ENCODE measurements around the gene BHLHE40. TPM values are rescaled to one million over a fixed set of nuclear protein-coding genes. Genes with fewer than 3 reads are reported as not detected.
A peak's percentile ranks its signal among the peaks of the same experiment; 100 is the strongest.

BHLHE40 gene
- 37.0 TPM for polyA plus RNA-seq (2012; ENCODE audit: insufficient read length, low read depth)

DNA sequence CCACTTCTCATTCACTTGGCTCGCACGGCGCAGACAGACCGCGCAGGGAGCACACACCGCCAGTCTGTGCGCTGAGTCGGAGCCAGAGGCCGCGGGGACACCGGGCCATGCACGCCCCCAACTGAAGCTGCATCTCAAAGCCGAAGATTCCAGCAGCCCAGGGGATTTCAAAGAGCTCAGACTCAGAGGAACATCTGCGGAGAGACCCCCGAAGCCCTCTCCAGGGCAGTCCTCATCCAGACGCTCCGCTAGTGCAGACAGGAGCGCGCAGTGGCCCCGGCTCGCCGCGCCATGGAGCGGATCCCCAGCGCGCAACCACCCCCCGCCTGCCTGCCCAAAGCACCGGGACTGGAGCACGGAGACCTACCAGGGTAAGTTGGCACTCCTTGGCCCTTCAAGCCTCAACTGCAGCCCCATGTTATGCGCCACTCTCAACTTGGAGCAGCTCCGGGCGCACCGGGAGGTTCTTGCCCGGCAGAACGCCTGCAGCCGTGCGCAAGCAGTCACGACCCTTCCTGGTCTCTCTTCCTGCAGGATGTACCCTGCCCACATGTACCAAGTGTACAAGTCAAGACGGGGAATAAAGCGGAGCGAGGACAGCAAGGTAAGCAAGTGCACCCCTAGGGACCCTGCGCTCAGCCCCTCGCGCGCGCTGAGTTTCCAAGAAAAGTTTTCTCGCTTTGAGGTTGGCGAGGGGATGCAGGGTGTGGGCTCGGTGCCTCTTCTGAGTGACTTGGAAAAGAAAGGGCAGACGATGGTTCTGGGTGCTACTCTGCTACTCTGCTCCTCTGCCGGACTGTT, at the start of gene BHLHE40:
BHLHE40 (plus strand) TSS at position 10 of the 801 bp plus-strand sequence; CDS start at position 292, 282 bp downstream.
- TF ChIP-seq, protein P1, sequence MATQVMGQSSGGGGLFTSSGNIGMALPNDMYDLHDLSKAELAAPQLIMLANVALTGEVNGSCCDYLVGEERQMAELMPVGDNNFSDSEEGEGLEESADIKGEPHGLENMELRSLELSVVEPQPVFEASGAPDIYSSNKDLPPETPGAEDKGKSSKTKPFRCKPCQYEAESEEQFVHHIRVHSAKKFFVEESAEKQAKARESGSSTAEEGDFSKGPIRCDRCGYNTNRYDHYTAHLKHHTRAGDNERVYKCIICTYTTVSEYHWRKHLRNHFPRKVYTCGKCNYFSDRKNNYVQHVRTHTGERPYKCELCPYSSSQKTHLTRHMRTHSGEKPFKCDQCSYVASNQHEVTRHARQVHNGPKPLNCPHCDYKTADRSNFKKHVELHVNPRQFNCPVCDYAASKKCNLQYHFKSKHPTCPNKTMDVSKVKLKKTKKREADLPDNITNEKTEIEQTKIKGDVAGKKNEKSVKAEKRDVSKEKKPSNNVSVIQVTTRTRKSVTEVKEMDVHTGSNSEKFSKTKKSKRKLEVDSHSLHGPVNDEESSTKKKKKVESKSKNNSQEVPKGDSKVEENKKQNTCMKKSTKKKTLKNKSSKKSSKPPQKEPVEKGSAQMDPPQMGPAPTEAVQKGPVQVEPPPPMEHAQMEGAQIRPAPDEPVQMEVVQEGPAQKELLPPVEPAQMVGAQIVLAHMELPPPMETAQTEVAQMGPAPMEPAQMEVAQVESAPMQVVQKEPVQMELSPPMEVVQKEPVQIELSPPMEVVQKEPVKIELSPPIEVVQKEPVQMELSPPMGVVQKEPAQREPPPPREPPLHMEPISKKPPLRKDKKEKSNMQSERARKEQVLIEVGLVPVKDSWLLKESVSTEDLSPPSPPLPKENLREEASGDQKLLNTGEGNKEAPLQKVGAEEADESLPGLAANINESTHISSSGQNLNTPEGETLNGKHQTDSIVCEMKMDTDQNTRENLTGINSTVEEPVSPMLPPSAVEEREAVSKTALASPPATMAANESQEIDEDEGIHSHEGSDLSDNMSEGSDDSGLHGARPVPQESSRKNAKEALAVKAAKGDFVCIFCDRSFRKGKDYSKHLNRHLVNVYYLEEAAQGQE (IDR thresholded peaks at IDR 0.05; ENCODE audit: insufficient read depth in 1 of 2, low read depth in 2 of 2, low read length in 2 of 2) = no peak
- TF ChIP-seq SIN3A (IDR thresholded peaks at IDR 0.05; ENCODE audit: borderline replicate concordance, insufficient read depth, low read length) (no peak), POLR2AphosphoS5 (IDR thresholded peaks at IDR 0.05; ENCODE audit: low read depth, low read length) (peak; percentile 46; the same call in 1 of the 2 replicates), TAF1 (IDR thresholded peaks at IDR 0.05; ENCODE audit: borderline replicate concordance, insufficient read depth, low read length) (0 out of 2 replicates have a peak, but pooled peaks have one; percentile 41)

DNA sequence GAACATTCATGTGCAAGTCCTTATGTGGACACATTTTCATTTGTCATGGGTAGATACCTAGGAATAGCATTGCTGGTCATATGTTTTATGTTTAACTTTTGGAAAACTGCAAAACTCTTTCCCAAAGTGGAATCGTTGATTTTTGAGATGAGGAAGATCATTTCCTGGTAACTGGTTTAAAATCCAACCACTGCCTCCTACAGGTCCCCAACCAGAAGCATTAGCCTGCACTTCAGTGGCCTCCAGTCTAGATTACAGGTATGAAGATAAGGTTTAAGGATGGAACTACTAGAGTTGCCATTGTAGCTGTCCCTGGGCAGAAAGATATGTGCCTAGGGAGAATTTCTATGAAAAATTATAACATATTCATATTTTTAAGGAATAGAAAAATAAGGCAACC, 48.7 kb upstream of the BHLHE40 start:
- TF ChIP-seq, protein P1 (IDR thresholded peaks at IDR 0.05; ENCODE audit: insufficient read depth in 1 of 2, low read depth in 2 of 2, low read length in 2 of 2) = no peak
- TF ChIP-seq SIN3A (IDR thresholded peaks at IDR 0.05; ENCODE audit: borderline replicate concordance, insufficient read depth, low read length) (no peak), POLR2AphosphoS5 (IDR thresholded peaks at IDR 0.05; ENCODE audit: low read depth, low read length) (no peak), TAF1 (IDR thresholded peaks at IDR 0.05; ENCODE audit: borderline replicate concordance, insufficient read depth, low read length) (no peak), FOXP2 (optimal IDR thresholded peaks at IDR 0.05; ENCODE audit: borderline replicate concordance, extremely low read depth, extremely low read length, insufficient read depth) (no peak)

DNA sequence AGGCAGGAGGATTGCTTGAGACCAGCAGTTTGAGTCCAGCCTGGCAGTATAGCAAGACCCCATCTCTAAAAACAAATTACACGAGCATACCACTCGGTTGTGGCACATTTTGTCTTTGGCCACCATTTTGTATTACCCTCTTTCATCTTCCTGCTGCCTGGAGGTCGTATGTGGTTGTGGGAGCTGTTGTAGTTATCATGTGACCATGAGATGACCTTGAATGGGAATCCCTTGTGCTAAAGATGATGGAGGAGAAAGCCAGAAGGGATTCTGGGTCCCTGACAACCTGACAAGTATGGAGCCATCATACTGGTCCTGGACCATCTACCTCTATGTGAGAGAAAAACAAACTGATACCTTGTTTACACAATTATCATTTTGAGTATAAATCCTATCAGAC, 45.2 kb upstream of the BHLHE40 start:
- TF ChIP-seq, protein P1 (IDR thresholded peaks at IDR 0.05; ENCODE audit: insufficient read depth in 1 of 2, low read depth in 2 of 2, low read length in 2 of 2) = no peak
- TF ChIP-seq TAF1 (IDR thresholded peaks at IDR 0.05; ENCODE audit: borderline replicate concordance, insufficient read depth, low read length) = no peak
- TF ChIP-seq POLR2AphosphoS5 (IDR thresholded peaks at IDR 0.05; ENCODE audit: low read depth, low read length) = no peak
- TF ChIP-seq SIN3A (IDR thresholded peaks at IDR 0.05; ENCODE audit: borderline replicate concordance, insufficient read depth, low read length) = no peak
- no peak for TF ChIP-seq FOXP2 (optimal IDR thresholded peaks at IDR 0.05; ENCODE audit: borderline replicate concordance, extremely low read depth, extremely low read length, insufficient read depth)

DNA sequence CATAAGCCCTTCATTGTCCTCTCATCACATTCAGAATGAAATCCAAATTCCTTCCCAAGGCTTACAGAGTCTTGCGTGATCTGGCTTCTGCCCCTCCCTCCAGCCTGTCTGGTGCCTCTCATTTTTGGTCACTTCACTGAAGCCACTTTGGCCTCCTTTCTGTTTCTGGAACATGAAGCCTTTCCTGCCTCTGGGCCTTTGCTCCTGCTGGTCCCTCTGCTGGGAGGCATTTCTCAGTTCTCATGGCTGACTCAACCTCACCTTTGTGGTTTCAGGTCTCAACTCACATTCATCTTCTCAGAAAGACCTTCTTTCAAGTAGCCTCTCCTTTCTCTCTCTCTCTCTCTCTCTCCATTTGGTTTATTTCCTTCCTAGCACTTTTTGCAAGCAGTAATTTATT, 43.9 kb upstream of the BHLHE40 start:
- TF ChIP-seq, protein P1 (IDR thresholded peaks at IDR 0.05; ENCODE audit: insufficient read depth in 1 of 2, low read depth in 2 of 2, low read length in 2 of 2) = no peak
- no peak for TF ChIP-seq TAF1 (IDR thresholded peaks at IDR 0.05; ENCODE audit: borderline replicate concordance, insufficient read depth, low read length)
- TF ChIP-seq FOXP2 (optimal IDR thresholded peaks at IDR 0.05; ENCODE audit: borderline replicate concordance, extremely low read depth, extremely low read length, insufficient read depth) = no peak
- TF ChIP-seq SIN3A (IDR thresholded peaks at IDR 0.05; ENCODE audit: borderline replicate concordance, insufficient read depth, low read length) = no peak
- TF ChIP-seq POLR2AphosphoS5 (IDR thresholded peaks at IDR 0.05; ENCODE audit: low read depth, low read length) = no peak
